Measurements from ENCODE around the gene CACNA1G.
A peak's percentile ranks its signal among the peaks of the same experiment; 100 is the strongest.

Gene CACNA1G

DNA sequence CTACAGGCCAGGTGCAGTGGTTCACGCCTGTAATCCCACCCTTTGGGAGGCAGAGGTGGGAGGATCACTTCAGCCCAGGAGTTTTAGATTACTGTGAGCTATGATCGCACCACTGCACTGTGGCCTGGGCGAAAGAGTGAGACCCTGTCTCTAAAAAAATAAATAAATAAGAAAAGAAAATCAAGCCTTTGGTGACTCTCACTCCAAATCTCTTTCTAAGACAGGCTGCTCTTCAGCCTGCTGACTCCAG lies 75.1 kb downstream of the CACNA1G start:
- DNase-seq = no peak

DNA sequence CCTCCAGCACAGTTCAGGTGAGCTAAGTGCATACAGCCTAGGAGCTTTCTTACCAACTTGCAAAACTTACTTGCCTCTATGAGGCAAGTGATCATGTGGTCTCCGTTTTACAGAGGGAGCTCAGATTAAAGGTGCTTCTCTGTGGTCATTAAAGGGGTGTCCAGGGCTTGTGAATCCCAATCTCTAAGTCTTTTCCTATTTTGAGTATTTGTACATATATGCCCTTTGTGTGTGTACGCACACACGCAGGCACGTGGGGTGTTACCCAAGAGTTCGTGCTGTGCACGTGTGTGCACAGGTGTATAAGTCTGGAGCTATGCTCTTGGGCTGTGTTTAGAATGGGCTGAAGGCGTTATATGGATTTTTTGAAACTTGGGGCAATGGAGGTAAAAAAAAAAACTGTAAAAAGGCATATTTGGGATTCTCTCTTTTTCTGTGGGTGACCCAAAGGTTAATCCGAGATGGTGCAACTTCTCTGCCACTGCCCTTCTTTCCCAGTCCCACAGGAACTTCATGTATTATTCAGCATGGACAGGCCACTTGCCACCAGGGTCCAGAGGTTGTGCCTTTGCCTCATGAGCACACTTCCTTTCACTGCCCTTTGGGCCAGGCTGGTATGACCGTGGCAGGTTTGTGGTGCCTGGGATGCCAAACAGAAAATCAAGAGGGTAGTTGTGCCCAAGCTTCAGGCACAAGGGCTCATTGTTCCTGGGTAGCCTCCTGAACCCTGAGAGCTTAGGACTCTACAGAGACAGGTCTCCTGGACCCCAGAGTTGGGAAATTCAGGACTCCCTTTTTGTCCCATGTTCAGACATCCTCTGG lies 75.7 kb downstream of the CACNA1G start:
- no peak for DNase-seq

DNA sequence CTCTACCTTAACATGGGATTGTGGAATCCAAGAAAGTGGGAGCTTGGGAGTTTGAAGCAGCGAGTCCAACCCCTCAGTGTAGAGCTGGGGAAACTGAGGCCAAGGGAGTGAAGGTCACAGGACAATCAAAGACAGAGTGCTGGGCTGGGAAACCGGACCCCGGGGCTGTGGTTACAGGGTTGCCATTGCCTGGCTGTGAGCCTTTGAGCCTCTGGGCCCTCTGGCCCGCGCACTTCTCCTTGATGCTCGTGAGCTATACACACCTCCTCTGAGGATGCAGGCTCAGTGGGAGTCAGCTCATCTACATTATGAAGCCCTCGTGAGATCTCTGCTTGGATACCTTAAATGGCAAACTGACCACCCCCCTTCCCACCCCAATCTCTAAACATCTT lies 76.3 kb downstream of the CACNA1G start:
- no peak for DNase-seq

DNA sequence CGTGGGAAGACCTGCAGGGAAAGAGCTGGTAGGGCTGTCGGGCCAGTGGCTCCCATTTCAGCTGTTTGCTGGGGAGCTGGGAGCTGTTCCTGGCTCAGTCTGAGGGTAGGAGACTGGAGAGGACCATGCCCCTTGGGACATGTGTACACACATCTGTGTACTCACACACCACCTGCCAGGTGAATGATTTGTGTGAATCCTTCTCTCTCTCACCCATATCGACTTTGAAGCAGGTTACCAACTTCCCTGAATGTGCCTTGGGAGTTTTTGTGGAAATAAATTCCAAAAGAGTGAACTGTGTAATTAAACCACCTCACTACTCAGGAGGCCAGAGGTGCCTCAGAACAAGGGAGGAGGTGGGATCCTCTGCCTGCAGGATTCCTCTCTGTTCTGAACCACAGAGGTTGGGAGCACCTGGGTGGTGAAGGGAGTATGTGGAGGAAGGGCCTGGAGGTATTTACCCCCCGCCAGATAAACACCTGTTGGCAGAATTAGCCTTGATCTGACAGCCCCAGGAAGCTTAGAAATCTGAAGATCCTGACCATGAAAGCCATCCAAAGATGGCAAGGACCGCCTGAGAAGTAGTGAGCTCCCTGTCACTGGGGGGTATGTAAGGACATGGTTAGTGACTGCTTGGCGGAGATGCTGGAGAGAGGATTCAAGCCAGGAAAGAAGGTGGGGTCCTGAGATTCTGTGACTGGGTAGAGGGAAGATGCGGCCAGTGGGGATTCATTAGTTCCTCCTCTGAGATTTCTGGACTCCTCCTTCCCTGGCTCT lies 77.5 kb downstream of the CACNA1G start:
- no peak for DNase-seq

DNA sequence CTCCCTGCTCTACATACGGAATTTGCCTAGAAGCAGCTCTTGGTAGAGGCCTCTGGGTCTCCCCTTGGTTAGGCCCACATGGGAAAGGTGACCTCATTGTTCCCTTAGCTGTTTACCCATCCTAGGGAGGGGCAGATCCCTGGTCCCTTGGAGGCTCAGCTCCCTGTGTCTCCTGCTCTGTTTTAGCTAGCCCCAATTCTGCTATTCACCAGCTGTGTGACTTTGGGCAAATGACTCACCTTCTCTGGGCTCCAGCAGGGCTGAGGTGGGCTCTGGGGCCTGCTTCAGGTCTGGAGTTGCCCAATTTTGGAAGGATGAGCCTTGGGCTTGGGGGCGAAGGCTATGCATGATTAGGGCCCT lies 78.1 kb downstream of the CACNA1G start:
- no peak for DNase-seq

DNA sequence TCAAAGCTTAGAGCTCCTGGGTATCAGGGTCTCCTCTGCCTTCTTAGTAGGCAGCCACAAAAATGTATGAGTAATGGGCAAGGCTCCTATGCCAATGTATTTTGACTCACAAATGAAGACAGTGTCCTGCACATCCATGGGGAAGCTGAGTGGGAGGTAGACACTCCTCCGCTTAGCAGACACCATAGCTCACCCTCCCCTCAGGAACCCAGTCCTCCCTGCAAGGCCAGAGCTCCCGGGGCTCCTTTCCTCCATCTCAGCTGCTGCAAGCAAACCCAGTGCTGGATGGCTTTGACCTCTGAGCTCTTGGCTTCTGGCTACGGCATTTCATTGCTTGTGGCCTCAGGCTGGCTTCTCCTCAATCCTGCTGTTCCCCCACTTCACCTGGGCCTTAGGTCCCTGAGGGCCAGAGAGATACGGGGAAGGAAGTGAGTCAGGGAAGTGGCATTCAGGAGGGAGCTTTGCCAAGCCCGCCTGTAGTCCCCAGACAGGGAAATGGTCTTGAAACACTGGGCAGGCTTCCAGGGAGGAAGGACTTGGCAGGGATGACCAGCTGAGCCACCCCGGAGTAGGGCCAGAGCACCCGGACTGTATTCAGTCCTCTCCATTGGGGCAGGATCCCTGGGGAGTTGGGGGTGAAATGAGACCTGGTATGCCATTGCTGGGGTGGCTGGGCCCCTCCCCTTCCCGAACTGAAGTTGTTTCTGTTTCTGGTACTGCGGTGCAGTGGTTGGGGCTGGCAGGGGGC lies 78.6 kb downstream of the CACNA1G start:
- DNase-seq = no peak

DNA sequence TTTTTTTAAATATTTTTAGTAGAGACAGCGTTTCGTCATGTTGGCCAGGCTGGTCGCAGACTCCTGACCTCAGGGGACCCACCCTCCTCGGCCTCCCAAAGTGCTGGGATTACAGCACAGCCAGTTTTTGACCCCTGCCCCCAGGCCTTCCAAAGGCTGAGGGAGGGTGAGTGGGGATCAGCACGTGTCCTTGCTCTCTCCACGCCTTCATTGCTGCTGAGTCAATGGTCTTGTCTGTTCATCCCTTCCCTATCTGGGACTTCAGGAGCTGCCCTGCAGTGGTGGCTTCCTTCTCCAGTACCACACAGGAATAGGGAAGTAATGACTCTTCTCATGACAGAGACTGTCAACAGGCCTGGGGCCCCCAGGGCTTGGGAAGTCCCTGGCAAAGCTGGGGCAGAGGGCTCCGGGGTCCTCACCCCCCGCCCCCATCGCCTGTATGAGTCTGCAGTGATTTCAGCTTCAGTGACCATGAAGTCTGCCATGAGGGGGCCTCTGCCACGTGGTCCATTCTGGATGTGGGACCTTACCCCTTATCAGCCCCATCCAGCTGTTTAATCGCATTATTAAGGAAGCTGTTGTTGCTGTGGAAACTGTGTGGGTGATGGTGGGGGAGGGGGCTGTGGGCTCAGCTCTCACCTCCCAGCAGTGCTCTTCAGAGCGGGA lies 80.3 kb downstream of the CACNA1G start:
- peak; percentile 80 for DNase-seq

DNA sequence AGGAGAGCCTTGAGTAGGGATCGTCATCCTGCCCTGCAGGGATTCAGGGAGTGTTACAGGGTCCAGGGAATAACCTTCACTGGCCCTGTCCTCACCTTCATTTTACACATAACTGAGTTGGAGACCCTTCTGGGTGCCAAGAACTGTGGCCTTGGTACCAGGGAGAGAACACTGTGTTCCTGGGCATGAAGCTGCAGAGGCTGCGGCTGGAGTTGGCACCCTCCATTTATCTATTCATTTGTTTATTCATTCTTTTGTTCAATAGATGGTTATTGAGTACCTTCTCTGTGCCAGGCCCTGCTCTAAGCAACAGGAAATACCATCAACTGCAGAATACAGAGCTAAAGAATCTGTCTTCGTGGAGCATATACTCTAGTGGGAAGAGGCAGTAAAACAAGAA lies 80.8 kb downstream of the CACNA1G start:
- no peak for DNase-seq

DNA sequence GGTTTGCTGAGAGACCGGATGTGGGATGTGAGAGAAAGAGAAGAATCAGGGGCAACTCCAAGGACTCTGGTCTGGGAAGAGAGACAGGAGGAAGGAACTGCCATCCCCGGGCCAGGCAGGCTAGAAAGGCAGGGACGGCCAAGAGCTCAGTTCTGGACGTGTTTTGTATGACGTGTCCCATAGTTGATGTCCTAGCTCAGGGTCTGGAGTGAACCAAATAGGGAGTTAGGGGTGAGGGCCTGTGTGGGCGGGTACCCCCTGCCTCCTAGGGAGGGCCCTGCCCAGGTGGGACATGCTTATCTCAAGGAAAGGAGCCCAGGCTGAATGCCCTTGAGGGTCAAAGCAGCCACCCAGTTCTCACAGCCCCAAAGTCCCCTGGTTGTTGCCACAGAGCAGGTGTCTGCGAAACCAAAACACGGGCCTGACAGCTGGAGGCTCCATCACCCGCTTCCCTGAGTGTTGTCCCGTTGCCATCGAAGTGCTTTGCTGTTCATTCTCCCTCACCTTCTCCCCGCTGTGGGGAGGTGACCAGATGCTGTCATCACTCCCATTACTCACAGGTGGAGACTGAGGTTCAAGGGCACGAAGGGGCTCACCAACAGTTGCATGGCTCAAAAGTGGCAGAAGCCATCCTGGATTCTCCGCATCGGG lies 81.7 kb downstream of the CACNA1G start:
- no peak for DNase-seq

DNA sequence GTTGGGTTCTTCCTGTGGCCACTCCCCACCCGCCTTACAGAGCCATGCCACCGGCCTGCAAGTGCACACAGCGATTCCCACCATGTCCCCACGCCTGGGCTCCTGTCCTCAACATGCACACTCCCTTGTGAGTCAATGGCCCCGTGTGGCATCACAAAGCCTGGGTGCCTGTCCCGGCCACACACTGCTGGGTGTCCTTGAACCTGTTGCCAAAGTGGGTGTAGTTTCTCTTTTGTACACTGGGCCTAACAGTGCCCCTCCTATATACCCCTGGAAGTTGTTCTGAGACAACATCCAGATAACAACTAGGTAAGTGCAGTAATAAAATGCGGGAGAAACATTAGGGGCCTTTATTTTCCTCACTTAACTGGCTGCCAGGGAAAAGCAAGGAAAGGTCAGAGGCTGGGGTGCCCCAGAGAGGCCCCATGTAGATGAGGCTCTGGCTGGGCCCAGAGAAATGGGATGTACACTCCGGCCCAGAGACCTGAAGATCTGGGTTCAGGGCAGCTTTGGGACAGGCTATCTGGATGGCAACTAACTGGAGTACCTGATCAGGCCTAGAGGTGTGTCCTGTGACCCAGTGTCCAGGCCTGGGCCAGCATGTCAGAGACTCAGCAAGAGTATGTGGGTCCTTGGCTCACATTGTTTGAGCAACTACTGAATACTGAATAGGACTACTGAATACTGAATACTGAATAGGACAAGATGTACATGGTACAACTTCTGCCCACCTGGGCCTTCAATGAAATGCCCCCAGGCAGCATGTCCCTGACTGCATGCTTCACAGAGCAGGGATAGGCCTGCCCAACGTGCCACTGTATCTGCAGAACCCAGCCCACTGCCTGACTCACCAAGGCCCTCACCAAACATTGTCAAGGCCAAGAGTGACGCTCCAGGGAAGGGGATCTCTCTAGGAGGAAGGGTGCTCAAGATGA lies 82.5 kb downstream of the CACNA1G start:
- DNase-seq = no peak

DNA sequence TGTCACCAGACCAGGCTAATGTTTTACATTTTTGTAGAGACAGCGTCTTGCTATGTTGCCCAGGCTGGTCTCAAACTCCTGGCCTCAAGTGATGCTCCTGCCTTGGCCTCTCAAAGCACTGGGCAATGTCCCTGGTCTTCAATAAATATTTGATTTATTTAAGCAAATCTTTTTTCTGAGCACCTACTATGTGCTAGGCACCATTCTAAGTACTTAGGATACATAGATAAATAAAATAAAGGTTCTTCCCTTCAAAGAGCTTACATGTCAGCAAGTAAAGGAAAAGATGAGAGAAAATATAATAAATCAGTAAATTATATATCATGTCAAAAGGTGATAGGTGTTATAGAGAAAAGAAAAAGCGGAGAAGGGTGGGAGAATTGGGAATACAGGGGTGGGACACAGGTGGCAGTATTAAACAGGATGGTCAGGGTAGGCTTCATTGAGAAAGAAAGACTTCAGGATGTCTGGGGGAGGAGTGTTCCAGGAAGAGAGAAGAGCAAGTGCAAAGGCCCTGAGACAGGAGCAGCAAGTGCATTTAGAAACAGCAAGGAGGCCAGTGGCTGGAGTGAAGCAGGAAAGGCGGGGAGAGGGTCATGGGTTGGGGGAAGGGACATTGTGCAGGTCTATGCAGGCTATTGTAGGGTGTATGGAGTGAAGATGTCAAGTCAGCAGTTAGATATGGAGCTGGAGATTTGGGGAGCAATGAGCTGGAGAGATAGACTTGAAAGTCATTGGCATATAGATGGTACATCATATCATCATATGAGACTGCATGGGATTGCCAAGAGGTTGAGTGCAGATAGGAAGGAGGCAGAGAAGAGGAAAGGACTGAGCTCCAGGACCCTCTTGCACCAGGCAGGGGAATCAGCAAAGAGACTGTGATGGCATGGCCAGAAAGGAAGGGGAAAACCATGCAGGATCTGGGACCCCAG lies 85.5 kb downstream of the CACNA1G start:
- no peak for DNase-seq

DNA sequence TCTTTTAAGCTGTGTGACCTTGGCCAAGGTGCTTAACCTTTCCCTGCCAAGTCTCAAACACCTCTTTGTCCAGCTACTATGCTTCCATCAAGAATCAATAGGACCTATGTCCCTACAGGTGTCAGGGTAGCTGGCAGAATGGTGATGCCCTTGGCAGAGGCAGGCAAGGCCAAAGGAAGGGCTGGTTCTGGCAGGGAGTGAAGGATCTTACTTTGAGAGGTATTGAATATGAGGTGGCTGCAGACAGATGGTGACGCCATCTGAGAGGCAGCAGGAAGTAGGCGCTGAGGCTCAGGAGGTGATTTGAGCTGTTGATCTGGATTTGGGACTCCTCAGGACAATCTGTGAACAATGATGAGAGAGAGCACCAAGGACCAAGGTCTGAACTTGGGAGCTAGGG lies 86.7 kb downstream of the CACNA1G start:
- no peak for DNase-seq

DNA sequence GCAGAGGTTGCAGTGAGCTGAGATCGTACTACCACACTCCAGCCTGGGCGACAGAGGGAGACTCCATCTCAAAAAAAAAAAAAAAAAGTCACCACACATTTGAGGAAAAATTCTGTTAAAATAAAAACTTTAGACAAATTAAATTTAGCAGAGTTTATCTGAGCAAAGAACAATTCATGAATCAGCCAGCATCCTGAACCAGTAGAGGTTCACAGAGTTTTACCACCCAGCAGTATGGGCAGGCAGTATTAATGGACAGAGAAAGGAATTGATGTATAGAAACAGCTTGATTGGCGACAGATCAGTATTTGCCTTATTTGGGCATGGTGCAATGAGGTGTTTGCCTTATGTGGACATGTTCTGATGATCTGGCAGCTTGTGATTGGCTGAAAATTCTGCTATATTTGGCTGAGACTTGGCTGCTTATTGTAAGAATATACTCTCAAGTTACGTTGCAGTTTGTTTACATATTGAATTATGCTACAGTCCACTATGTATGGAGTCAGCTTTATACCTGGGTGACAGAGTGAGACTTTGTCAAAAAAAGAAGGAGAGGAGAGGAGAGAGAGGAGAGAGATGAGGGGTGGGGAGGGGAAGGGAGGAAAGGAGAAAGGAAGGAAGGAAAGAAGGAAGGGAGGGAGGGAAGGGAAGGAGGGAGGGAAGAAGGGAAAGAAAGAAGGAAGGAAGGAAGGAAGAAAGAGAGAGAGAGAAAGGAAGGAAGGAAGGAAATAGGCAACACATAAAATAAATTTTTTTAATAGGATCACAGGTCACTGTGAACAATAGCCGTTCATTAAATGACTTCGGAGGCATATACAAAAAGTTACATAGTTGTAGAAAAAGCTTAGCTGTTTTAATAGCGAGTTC lies 88.8 kb downstream of the CACNA1G start:
- no peak for DNase-seq

DNA sequence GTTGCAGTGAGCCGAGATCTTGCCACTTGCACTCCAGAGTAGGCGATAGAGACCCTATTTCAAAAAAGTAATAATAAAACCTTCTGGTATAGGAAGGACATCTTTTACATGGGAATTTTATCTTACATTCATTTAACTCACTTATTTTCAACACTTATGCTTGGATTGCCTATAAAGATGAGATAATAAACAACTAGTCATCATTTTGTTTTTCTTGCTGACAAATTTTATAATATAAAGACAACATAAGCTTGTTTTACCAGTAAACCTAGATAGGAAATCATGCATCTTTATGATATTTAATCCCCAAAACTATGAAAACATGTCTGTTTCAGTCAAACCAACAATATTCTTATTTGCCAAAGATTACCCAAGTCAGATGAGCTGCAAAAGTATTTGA lies 91.1 kb downstream of the CACNA1G start:
- no peak for DNase-seq

DNA sequence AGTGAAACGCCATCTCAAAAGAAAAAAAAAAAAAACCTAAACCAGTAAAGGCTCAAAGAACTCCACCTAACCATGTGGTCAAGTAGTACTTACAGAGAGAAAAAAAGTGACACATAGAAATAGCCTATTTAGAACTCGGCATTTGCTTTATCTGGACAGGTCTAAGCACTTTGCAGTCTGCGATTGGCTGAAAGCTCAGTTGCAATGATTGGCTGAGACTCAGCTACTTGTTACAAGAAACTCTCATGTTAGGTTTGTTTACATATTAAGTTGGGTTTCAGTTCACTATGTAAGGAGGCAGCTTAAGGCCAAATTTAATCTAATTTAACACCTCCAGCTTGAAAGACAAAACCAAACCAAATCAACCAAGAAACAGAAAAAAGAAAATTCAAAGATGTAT lies 93.2 kb downstream of the CACNA1G start:
- no peak for DNase-seq

DNA sequence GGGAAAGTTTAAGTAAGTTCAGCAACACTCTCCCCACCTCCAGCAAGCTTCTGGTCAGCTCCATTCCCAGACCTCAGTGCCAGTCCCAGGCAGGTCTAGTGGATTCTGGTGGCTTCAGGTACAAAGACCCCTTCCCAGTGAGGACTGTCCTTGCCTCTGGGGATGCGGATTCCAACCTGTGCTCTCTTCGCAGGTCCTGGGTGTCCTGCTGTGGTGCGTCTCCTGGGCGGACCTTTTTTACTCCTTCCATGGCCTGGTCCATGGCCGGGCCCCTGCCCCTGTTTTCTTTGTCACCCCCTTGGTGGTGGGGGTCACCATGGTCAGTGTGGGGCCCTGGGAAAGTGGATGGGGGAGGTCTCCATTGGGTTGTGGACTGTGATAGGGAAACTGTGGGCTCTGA lies 96.0 kb downstream of the CACNA1G start:
- DNase-seq = no peak

DNA sequence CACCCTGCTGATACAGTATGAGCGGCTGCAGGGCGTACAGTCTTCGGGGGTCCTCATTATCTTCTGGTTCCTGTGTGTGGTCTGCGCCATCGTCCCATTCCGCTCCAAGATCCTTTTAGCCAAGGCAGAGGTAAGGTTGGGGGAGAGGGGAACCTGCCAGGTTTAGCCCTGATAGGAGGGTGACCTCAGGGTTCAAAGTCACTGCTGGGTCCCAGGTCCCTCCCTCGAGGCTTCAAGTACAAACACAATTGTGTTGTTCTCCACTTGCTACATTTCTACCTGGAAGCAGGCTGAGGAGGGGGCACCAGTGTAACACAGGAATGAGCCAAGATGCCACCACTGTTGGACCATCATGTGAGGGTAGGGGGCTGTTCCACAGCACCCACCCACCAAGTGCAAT lies 96.5 kb downstream of the CACNA1G start:
- DNase-seq = no peak

DNA sequence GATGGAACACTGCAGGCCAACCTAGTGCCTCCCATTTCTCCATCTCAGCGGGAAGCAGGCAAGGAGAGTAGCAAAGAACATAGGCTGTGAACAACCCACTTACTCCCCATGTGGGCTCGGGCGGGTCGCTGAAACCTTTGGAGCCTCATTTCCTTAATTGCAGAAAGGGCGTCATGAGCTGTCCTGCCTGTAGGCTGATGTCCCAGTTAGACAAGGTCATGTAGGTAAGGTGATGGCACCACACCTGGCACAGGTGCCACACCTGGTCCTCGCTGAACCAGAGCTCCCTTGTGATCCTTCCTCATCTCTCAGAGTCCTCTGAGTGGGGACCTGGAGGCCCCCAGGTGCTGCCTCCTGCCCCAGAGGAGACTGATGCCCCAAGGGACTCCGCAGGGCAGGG lies 97.1 kb downstream of the CACNA1G start:
- DNase-seq = no peak

DNA sequence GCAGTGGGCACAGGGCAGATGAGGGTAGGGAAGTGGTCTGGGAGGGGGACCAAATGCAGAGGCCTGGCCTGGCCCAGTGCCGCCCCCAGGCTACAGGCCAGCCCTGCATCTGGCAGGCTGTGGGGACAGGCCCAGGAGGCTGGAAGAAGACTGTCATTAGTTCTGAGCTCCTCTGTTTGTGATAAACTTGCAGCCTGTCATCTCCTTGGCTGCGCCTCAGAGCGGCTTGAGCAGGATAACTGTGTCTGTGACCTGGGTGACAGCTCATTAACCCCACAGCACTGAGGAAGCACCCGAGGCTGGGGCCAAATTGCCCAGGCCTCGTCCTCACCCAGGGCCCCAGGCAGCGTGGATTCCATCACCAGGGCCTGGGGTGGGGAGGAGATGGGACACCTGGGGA lies 98.1 kb downstream of the CACNA1G start:
- no peak for DNase-seq

DNA sequence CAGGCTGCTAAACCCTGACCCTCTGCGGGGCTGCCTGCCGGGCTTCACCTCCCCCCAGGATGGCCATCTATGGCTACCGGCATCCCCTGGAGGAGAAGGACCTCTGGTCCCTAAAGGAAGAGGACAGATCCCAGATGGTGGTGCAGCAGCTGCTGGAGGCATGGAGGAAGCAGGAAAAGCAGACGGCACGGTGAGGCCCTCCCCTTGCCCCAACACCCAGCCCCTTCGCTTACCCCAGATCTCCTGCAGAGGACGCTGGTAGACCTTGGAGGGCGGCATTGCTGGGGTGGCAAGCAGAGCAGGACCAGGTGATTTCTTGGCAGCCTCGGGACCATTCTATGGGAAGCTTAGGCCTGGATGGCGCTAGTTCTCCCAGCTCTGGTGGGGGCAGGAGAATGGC lies 98.7 kb downstream of the CACNA1G start:
- no peak for DNase-seq
